ENCODE data around the gene MTHFD1L.

The MTHFD1L gene

GRCh38 chr6:151012321-151013294, 147.1 kb downstream of the MTHFD1L start:
- no peak for TF ChIP-seq CSRNP3 (CRISPR knock-in tag; IDR thresholded peaks at IDR 0.05)
- TF ChIP-seq SNAI2 (CRISPR knock-in tag; IDR thresholded peaks at IDR 0.05): no peak
- TF ChIP-seq GLIS3 (CRISPR knock-in tag; IDR thresholded peaks at IDR 0.05): no peak
- TF ChIP-seq ZNF8 (CRISPR knock-in tag; IDR thresholded peaks at IDR 0.05): no peak
- TF ChIP-seq, protein P1, sequence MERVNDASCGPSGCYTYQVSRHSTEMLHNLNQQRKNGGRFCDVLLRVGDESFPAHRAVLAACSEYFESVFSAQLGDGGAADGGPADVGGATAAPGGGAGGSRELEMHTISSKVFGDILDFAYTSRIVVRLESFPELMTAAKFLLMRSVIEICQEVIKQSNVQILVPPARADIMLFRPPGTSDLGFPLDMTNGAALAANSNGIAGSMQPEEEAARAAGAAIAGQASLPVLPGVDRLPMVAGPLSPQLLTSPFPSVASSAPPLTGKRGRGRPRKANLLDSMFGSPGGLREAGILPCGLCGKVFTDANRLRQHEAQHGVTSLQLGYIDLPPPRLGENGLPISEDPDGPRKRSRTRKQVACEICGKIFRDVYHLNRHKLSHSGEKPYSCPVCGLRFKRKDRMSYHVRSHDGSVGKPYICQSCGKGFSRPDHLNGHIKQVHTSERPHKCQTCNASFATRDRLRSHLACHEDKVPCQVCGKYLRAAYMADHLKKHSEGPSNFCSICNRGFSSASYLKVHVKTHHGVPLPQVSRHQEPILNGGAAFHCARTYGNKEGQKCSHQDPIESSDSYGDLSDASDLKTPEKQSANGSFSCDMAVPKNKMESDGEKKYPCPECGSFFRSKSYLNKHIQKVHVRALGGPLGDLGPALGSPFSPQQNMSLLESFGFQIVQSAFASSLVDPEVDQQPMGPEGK (CRISPR knock-in tag; IDR thresholded peaks at IDR 0.05; ENCODE audit: borderline replicate concordance): no peak
- TF ChIP-seq POU6F1 (CRISPR knock-in tag; IDR thresholded peaks at IDR 0.05; ENCODE audit: borderline replicate concordance, low read depth): no peak
- no peak for TF ChIP-seq BACH2 (CRISPR knock-in tag; IDR thresholded peaks at IDR 0.05; ENCODE audit: borderline replicate concordance)
- TF ChIP-seq PPARA (CRISPR knock-in tag; IDR thresholded peaks at IDR 0.05; ENCODE audit: borderline replicate concordance): no peak
- TF ChIP-seq TCF4 (CRISPR knock-in tag; IDR thresholded peaks at IDR 0.05; ENCODE audit: borderline replicate concordance): no peak
- no peak for TF ChIP-seq OSR1 (CRISPR knock-in tag; IDR thresholded peaks at IDR 0.05)
- no peak for TF ChIP-seq ESRRG (CRISPR knock-in tag; IDR thresholded peaks at IDR 0.05)
- no peak for TF ChIP-seq RARB (CRISPR knock-in tag; IDR thresholded peaks at IDR 0.05)
- no peak for ATAC-seq

GRCh38 chr6:151014404-151015100, 149.1 kb downstream of the MTHFD1L start:
- peak; percentile 78 for ATAC-seq
- TF ChIP-seq ZNF70 (CRISPR knock-in tag; IDR thresholded peaks at IDR 0.05) (no peak), OSR1 (CRISPR knock-in tag; IDR thresholded peaks at IDR 0.05) (no peak), ZNF8 (CRISPR knock-in tag; IDR thresholded peaks at IDR 0.05) (no peak), ZFP3 (CRISPR knock-in tag; IDR thresholded peaks at IDR 0.05) (no peak), ZC3H10 (CRISPR knock-in tag; IDR thresholded peaks at IDR 0.05) (no peak), CSDC2 (CRISPR knock-in tag; IDR thresholded peaks at IDR 0.05) (no peak), BACH2 (CRISPR knock-in tag; IDR thresholded peaks at IDR 0.05; ENCODE audit: borderline replicate concordance) (no peak), ESRRG (CRISPR knock-in tag; IDR thresholded peaks at IDR 0.05) (no peak), PPARA (CRISPR knock-in tag; IDR thresholded peaks at IDR 0.05; ENCODE audit: borderline replicate concordance) (no peak), ZFP30 (CRISPR knock-in tag; IDR thresholded peaks at IDR 0.05) (no peak), CREB5 (CRISPR knock-in tag; IDR thresholded peaks at IDR 0.05; ENCODE audit: low read depth) (no peak), CSRNP3 (CRISPR knock-in tag; IDR thresholded peaks at IDR 0.05) (no peak), RARB (CRISPR knock-in tag; IDR thresholded peaks at IDR 0.05) (no peak), ISL1 (CRISPR knock-in tag; IDR thresholded peaks at IDR 0.05) (no peak), POU6F1 (CRISPR knock-in tag; IDR thresholded peaks at IDR 0.05; ENCODE audit: borderline replicate concordance, low read depth) (no peak), ARNTL (CRISPR knock-in tag; IDR thresholded peaks at IDR 0.05; ENCODE audit: borderline replicate concordance, low read depth) (no peak), SNAI2 (CRISPR knock-in tag; IDR thresholded peaks at IDR 0.05) (no peak), ZNF565 (CRISPR knock-in tag; conservative IDR thresholded peaks at IDR 0.05; ENCODE audit: low read depth) (no peak), TCF4 (CRISPR knock-in tag; IDR thresholded peaks at IDR 0.05; ENCODE audit: borderline replicate concordance) (no peak)
- TF ChIP-seq, protein P1 (CRISPR knock-in tag; IDR thresholded peaks at IDR 0.05; ENCODE audit: borderline replicate concordance): no peak

Data from SK-N-SH treated with all-trans-retinoic acid at 6 μM for 48 hours (cell line).